Heart left ventricle (tissue), 16 donors: ENCODE data around the gene MLXIP. TPM values are rescaled to one million over a fixed set of nuclear protein-coding genes. Genes with fewer than 3 reads are reported as not detected.

Experiments
- ATAC-seq, 4 donors: fragments of 200-7000 bp; cut with Tn5 transposase; one replicate each; pipeline ENCODE4 v1.9.1; 2020 to 2022; ENCODE audit warnings: moderate library complexity in 4 of 4, mild to moderate bottlenecking in 3 of 4, moderate number of reproducible peaks in 1 of 4
- DNase-seq, 5 donors: peaks; one replicate each; pipeline ENCODE4 v3.0.0-alpha.2; 2020
- H3K27ac ChIP-seq, 12 donors: fragments of 200-600 bp; sonication (generic) in 4 of 12; one replicate each; pipeline versions ENCODE4 v1.5.0 to v1.8.0; 2016 to 2022; ENCODE audit warnings: mild to moderate bottlenecking in 2 of 12
- H3K27me3 ChIP-seq, 9 donors: fragments of 200-600 bp; sonication (generic) in 2 of 9; one replicate each; pipeline versions ENCODE4 v1.5.1 to v1.8.0; 2016 to 2022; ENCODE audit warnings: mild to moderate bottlenecking in 3 of 9
- H3K36me3 ChIP-seq, 9 donors: fragments of 200-600 bp; sonication (generic) in 2 of 9; one replicate each; pipeline versions ENCODE4 v1.5.0 to v1.8.0; 2018 to 2022; ENCODE audit warnings: mild to moderate bottlenecking in 2 of 9
- H3K4me1 ChIP-seq, 12 donors: fragments of 200-600 bp; sonication (generic) in 4 of 12; one replicate each; pipeline versions ENCODE4 v1.5.0 to v1.8.0; 2016 to 2022; ENCODE audit warnings: mild to moderate bottlenecking in 3 of 12
- H3K4me3 ChIP-seq, 12 donors: fragments of 200-600 bp; sonication (generic) in 4 of 12; one replicate each; pipeline versions ENCODE4 v1.5.0 to v1.8.0; 2017 to 2022; ENCODE audit warnings: mild to moderate bottlenecking in 9 of 12, moderate library complexity in 4 of 12
- H3K9me3 ChIP-seq, 12 donors: fragments of 200-600 bp; sonication (generic) in 4 of 12; one replicate each; pipeline versions ENCODE4 v1.5.0 to v1.8.0; 2016 to 2022; ENCODE audit warnings: mild to moderate bottlenecking in 1 of 12
- POLR2A ChIP-seq, 2 donors: fragments of 450-650 bp; IDR thresholded peaks; one replicate each; pipeline ENCODE4 v1.6.1; 2017; ENCODE audit warnings: antibody characterized with exemption in 2 of 2, mild to moderate bottlenecking in 2 of 2, moderate library complexity in 2 of 2
- WGBS, 4 donors: extraction: QIAGEN DNeasy Blood & Tissue Kit in 2 of 4; methylation state at CpG; one replicate each; pipeline versions ENCODE4 v1.1.5 to v1.1.7; 2013 to 2018; 5-methylcytosine and 5-hydroxymethylcytosine counted together
- intact Hi-C, 10 donors: fragments of 100-400 bp; cut with DNase I; formaldehyde crosslinking; loops; one replicate each; pipeline versions ENCODE4 v1.11.1 to v1.14.2; 2022
- polyA plus RNA-seq, 2 donors: library from polyadenylated mRNA; stranded (reverse); fragments of 200-250 nt; gene quantifications; one replicate each; pipeline ENCODE4 v1.2.3, GENCODE V29; 2013
- total RNA-seq, 9 donors: library from RNA; depleted of rRNA in 2 of 9; stranded (reverse); fragments of >200 nt in 2 of 9; fragmentation: NEBNext Ultra II Directional in 3 of 9; extraction: Animal tissue kit (Norgen Biotek cat#: 25700) in 3 of 9; gene quantifications; one replicate each; pipeline versions ENCODE4 v1.1.0 to v1.2.4, GENCODE V29; 2016 to 2023
- TF ChIP-seq, protein P1 (sequence below), 12 donors: fragments of 200-600 bp; sonication (generic) in 4 of 12; IDR thresholded peaks; one replicate each; pipeline versions ENCODE4 v1.5.0 to v1.8.0; 2018 to 2022; ENCODE audit warnings: antibody characterized with exemption in 12 of 12, mild to moderate bottlenecking in 5 of 12
- donor health status: ischemic (EF 13 %, LVEDD 7.1; RV severe dilation, severe dysfunction).
- donor health status: healthy with polysubstance abuse.
- donor health status: DM: no; HTN: yes; CAD: no.
- donor health status: DM: no; HTN: no; CAD: no.
- donor health status: ischemic (EF 25% LVEDD 6.9; RV normal size, moderate dysfunction).
- donor health status: ischemic (EF 25% LVEDD 5.7; RV mildly dilated, moderate dysfunction).
- donor health status: healthy.
- donor health status: DM: yes; HTN: yes; CAD: no.
- donor health status: ischemic (EF 35%, LVEDD 5.7; RV mildly dilated, moderate dysfunction).
- donor health status: nonischemic (EF 11% LVEDD 7.7; RV severe dilation, severe dysfunction).
- donor health status: DM: yes; HTN: yes; CAD: no.
- donor health status: PGD.
- donor health status: ischemic (EF 29% LVEDD 5.4; RV normal size, mild dysfunction).
- donor health status: nonischemic (EF 23%, LVEDD 6.1; RV moderate dilation, normal function).

The MLXIP gene
- total and polyA plus RNA-seq, 11 donors, result 14.3 to 39.6 (median 22.7) TPM

DNA sequence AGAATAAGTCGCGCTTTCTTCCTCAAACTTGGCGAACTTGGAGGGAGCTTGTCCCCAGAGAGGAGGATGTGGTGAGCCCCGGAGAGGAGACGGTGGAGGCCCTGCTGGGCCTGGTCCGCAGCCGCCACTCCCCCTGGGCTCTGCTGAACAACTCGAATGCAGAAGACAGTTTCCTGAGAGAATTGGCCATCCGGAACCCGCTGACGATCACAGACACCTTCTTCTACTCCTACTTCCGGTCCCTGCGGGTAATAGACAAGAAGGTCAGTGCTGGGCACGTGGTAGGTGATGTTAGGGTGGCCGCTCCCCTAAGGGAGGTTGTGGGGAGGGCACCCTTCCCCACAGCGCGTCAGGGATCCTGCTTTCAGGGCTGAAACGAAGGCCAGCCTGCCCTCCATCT is 106.0 kb downstream of the MLXIP start:
- Histone ChIP-seq H3K27me3 (peaks cover 0 to 12% (median 2%) of the 10 kb centered on the region in 9 donors), H3K9me3 (no peaks in the 10 kb centered on the region), H3K4me3 (no peak overlapping the region), H3K4me1 (peaks cover 0 to 13% (median 3%) of the 10 kb centered on the region in 12 donors), H3K27ac (no peak overlapping the region), H3K36me3 (no peaks in the 10 kb centered on the region)
- intact Hi-C loops, result no loop called here
- ATAC-seq (peak in 1 of 4 donors; percentile 26), DNase-seq (no peak)
- no peak for TF ChIP-seq POLR2A (IDR thresholded peaks at IDR 0.05)
- TF ChIP-seq, protein P1, sequence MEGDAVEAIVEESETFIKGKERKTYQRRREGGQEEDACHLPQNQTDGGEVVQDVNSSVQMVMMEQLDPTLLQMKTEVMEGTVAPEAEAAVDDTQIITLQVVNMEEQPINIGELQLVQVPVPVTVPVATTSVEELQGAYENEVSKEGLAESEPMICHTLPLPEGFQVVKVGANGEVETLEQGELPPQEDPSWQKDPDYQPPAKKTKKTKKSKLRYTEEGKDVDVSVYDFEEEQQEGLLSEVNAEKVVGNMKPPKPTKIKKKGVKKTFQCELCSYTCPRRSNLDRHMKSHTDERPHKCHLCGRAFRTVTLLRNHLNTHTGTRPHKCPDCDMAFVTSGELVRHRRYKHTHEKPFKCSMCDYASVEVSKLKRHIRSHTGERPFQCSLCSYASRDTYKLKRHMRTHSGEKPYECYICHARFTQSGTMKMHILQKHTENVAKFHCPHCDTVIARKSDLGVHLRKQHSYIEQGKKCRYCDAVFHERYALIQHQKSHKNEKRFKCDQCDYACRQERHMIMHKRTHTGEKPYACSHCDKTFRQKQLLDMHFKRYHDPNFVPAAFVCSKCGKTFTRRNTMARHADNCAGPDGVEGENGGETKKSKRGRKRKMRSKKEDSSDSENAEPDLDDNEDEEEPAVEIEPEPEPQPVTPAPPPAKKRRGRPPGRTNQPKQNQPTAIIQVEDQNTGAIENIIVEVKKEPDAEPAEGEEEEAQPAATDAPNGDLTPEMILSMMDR (IDR thresholded peaks at IDR 0.05), result no peak
- 66 to 80% (median 77%) methylated on average over 18 of the region's 18 CpGs for WGBS, 4 donors

DNA sequence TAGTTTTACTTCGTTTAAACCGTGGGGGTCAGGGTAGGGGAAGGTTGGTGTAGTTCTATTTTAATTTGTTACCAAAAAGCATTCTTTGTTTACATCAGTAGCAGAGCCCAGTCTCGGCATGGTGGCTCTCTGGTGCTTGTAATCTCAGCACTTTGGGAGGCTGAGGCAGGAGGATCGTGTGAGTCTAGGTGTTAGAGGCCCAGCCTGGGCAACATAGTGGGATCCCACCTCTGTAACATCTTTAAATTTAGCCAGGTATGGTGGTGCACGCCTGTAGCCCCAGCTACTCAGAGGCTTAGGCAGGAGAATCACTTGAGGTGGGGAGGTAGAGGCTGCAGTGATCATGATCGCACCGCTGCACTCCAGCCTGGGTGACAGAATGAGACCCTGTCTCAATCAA is 106.5 kb downstream of the MLXIP start:
- no peak for ATAC-seq
- intact Hi-C loops, result no loop called here
- 90 to 96% (median 92%) methylated on average over 7 of the region's 7 CpGs for WGBS, 4 donors

DNA sequence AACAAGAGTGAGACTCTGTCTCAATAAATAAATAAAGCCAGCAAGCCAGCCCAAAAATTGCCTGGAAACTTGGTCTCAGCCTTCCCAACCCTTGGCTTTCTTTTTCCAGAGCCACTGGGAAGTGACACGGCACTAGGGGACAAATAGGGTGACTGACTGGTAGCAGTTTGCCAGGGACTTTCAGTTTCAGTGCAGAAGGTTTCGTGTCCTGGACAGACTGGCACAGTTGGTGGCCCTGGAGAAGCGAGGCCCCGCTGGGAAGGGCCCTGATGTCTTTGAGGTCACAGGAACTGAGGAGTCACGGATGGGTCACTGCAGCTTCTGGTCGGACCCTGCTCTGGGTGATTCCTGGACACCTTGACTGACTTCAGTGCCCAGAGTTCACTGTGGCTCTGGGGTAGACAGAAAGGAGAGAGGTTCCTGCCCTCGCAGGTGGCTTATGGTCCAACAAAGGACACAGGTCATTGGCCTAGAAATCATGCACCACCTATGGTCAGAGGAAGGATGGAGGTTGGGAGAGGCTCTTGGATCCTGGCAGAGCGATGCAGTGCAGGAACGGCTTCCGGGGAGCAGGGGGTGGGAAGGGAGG is 107.0 kb downstream of the MLXIP start:
- H3K27ac ChIP-seq, result no peak overlapping the region
- 87 to 91% (median 88%) methylated on average over 4 to 10 of the region's 10 CpGs for WGBS, 4 donors
- intact Hi-C loops, result no loop called here

More for the DNA sequence above, 106.5 kb downstream of the MLXIP start:
- TF ChIP-seq POLR2A (IDR thresholded peaks at IDR 0.05), result no peak
- TF ChIP-seq, protein P1 (IDR thresholded peaks at IDR 0.05), result no peak
- no peaks in the 10 kb centered on the region for H3K9me3 ChIP-seq
- peaks cover 0 to 12% (median 2%) of the 10 kb centered on the region in 9 donors for H3K27me3 ChIP-seq
- H3K4me3 ChIP-seq, result no peak overlapping the region
- H3K36me3 ChIP-seq, result no peaks in the 10 kb centered on the region
- DNase-seq, result no peak
- peaks cover 0 to 13% (median 3%) of the 10 kb centered on the region in 12 donors for H3K4me1 ChIP-seq
- no peak overlapping the region for H3K27ac ChIP-seq

DNA sequence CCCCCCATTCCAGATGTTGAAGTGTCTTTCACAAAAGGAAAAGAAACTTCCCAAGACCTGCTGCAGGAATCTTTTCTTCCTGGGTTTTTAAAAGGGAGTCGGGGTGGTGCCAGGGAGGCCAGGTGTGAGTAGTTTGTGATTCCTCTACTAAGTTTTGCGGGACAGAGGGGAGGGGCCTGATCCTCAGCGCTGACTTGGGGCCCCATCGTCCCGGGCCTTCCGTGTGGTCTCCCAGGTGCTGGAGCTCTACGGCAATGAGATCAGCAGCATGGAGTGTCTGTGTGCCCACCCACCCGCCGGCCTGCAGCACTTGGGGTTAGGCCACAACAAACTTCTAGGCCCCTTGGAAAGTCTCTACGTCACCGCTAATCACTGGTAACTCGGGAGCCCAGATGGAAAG is 108.9 kb downstream of the MLXIP start:
- intact Hi-C loops, result no loop called here
- peaks cover 0 to 12% (median 2%) of the 10 kb centered on the region in 9 donors for H3K27me3 ChIP-seq
- H3K9me3 ChIP-seq, result no peaks in the 10 kb centered on the region
- H3K4me3 ChIP-seq, result no peak overlapping the region
- TF ChIP-seq, protein P1 (IDR thresholded peaks at IDR 0.05), result no peak
- TF ChIP-seq POLR2A (IDR thresholded peaks at IDR 0.05), result no peak
- H3K4me1 ChIP-seq, result peaks cover 0 to 13% (median 3%) of the 10 kb centered on the region in 12 donors
- WGBS, 4 donors, result 72 to 81% (median 75%) methylated on average over 12 of the region's 12 CpGs
- DNase-seq (no peak), ATAC-seq (no peak)
- H3K27ac ChIP-seq, result no peak overlapping the region
- H3K36me3 ChIP-seq, result no peaks in the 10 kb centered on the region

More for the DNA sequence above, 107.0 kb downstream of the MLXIP start:
- TF ChIP-seq POLR2A (IDR thresholded peaks at IDR 0.05), result no peak
- TF ChIP-seq, protein P1 (IDR thresholded peaks at IDR 0.05), result no peak
- no peaks in the 10 kb centered on the region for H3K36me3 ChIP-seq
- DNase-seq (no peak), ATAC-seq (no peak)
- H3K4me3 ChIP-seq, result no peak overlapping the region
- H3K27me3 ChIP-seq, result peaks cover 0 to 12% (median 2%) of the 10 kb centered on the region in 9 donors
- no peaks in the 10 kb centered on the region for H3K9me3 ChIP-seq
- peaks cover 0 to 13% (median 3%) of the 10 kb centered on the region in 12 donors for H3K4me1 ChIP-seq
